Activated B cell treated with CpG ODN at 0.5 μM for 24 hours (primary cell): ENCODE measurements around the gene TECR. TPM values are rescaled to one million over a fixed set of nuclear protein-coding genes. Genes with fewer than 3 reads are reported as not detected.
"Not testable (repeated sequence)": the region's sequence is repeated elsewhere in the genome, so short reads cannot be mapped to it uniquely, and the experiment has no call there.

Source experiments
- ATAC-seq: fragments of 200-7000 bp; cut with Tn5 transposase; one replicate; pipeline ENCODE4 v1.10.0; 2021; ENCODE audit warnings: low read depth, mild to moderate bottlenecking, moderate library complexity
- CTCF ChIA-PET: fragments of 350-600 bp; sonication (Branson Sonifier 250); formaldehyde crosslinking; loops from one replicate; lab custom pipeline; 2021; ENCODE audit warnings: antibody characterized with exemption; lab: Charles Lee
- POLR2A ChIA-PET: fragments of 350-600 bp; sonication (Branson Sonifier 250); formaldehyde crosslinking; loops from one replicate; lab custom pipeline; 2021; ENCODE audit warnings: antibody characterized with exemption; lab: Charles Lee
- DNase-seq: peaks from one replicate; pipeline ENCODE4 v3.0.0; 2022
- H3K27ac Mint-ChIP-seq: one replicate; pipeline ENCODE4 v1.8.0; 2020; ENCODE audit warnings: mixed read lengths
- H3K27me3 Mint-ChIP-seq: one replicate; pipeline ENCODE4 v1.8.0; 2021; ENCODE audit warnings: mixed read lengths
- H3K36me3 Mint-ChIP-seq: one replicate; pipeline ENCODE4 v1.8.0; 2021; ENCODE audit warnings: low read depth, mixed read lengths
- H3K4me1 Mint-ChIP-seq: one replicate; pipeline ENCODE4 v1.8.0; 2021; ENCODE audit warnings: mixed read lengths
- H3K4me3 Mint-ChIP-seq: one replicate; pipeline ENCODE4 v1.8.0; 2020; ENCODE audit warnings: mild to moderate bottlenecking, mixed read lengths
- H3K9me3 Mint-ChIP-seq: one replicate; pipeline ENCODE4 v1.8.0; 2020; ENCODE audit warnings: mixed read lengths
- intact Hi-C: fragments of 100-400 bp; cut with micrococcal nuclease; formaldehyde crosslinking; loops from one replicate; pipeline ENCODE4 v1.15.1; 2024
- total RNA-seq: library from RNA; stranded (reverse); gene quantifications from 2 replicates; pipeline ENCODE4 v1.2.3, GENCODE V29; 2022
- TF ChIP-seq, protein P1 (sequence below): fragments of 200-600 bp; IDR thresholded peaks from one replicate; pipeline ENCODE4 v1.8.0; 2022; ENCODE audit warnings: antibody characterized with exemption, mild to moderate bottlenecking

Gene TECR
- total RNA-seq, 1 donor from 2014 or later = 58.6 TPM

DNA sequence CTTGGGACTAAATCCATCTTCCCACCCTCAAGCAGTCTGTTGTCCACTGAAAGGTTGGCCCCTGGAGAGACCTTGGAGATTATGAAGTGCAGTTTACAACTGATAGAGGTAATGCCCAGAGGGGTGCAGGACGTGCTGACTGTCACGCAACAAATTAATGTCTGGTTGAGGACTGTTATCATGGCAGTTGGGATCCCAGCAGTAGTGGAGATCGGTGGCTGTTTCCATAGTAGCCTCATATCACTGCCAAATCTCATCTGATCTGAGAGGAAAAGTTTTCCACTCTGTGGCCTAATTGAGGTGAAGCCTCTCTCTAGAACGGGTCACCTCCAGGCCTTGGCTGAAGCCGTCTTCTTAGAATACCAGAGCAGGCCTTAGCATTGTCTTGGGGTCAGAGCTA is 4.1 kb downstream of the TECR start:
- peaks cover 40% of the 10 kb centered on the region for H3K4me1 Mint-ChIP-seq
- H3K4me3 Mint-ChIP-seq = no peak overlapping the region
- intact Hi-C loops = no loop called here

DNA sequence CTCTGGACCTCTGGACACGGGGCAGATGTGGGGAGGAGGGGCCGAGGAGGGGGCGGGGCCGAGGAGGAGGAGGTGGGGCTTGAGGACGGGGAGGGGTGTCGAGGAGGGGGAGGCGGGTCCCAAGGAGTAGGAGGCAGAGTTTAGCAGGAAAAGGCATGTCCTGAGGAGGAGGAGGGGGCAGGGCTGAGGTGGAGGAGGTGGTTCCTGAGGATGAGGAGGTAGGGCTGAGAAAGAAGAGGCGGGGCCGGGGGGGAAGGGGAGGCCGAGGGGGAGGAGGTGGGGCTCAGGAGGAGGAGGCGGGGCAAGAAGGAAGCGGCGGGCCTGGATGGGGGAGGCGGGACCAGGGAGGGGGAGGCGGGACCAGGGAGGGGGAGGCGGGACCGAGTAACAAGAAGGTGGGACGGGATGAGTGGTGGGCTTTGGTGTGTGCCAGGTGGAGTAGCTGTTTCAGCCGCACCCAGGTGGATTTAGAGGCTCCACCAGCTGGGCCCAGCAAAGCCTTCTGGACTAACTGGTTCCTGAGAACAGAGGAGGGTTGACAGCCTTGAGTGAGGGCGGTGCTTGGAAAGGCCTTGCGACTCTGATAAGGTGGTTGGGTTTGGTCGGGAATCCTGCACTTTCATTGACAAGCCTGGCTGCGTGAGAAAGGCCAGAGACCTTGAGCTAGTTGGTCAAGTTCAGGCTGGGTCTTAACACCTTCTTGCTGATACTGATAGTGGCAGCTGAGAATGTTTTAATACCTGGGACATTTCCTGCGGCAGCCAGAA is 7.7 kb downstream of the TECR start:
- Mint-ChIP-seq H3K27ac (no peak overlapping the region), H3K4me1 (peaks cover 17% of the 10 kb centered on the region), H3K27me3 (no peaks in the 10 kb centered on the region), H3K4me3 (no peak overlapping the region), H3K36me3 (peaks cover 12% of the 10 kb centered on the region), H3K9me3 (no peaks in the 10 kb centered on the region)
- DNase-seq (no peak), ATAC-seq (peak; percentile 47)
- ChIA-PET POLR2A (interaction anchor here (0.5 to 2.0 kb wide), 2 partner anchors 19 to 406 kb away, joined by 3 to 6 read pairs; partner anchors contain the start of gene DNAJB1), CTCF (no interaction called here)
- TF ChIP-seq, protein P1, sequence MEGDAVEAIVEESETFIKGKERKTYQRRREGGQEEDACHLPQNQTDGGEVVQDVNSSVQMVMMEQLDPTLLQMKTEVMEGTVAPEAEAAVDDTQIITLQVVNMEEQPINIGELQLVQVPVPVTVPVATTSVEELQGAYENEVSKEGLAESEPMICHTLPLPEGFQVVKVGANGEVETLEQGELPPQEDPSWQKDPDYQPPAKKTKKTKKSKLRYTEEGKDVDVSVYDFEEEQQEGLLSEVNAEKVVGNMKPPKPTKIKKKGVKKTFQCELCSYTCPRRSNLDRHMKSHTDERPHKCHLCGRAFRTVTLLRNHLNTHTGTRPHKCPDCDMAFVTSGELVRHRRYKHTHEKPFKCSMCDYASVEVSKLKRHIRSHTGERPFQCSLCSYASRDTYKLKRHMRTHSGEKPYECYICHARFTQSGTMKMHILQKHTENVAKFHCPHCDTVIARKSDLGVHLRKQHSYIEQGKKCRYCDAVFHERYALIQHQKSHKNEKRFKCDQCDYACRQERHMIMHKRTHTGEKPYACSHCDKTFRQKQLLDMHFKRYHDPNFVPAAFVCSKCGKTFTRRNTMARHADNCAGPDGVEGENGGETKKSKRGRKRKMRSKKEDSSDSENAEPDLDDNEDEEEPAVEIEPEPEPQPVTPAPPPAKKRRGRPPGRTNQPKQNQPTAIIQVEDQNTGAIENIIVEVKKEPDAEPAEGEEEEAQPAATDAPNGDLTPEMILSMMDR = no peak
- intact Hi-C loops = no loop called here

More for the DNA sequence above, 4.1 kb downstream of the TECR start:
- no peaks in the 10 kb centered on the region for H3K9me3 Mint-ChIP-seq
- H3K36me3 Mint-ChIP-seq = peaks cover 8% of the 10 kb centered on the region
- ATAC-seq = no peak
- ChIA-PET POLR2A (interaction anchor here (1.6 kb wide), 1 partner anchor 15 kb away, joined by 4 read pairs; the partner anchor contains the start of gene DNAJB1), CTCF (interaction anchor here (1.2 to 1.3 kb wide), 2 partner anchors 17 to 24 kb away, joined by 3 to 4 read pairs; no protein-coding TSS in a partner anchor)
- no peaks in the 10 kb centered on the region for H3K27me3 Mint-ChIP-seq
- no peak overlapping the region for H3K27ac Mint-ChIP-seq
- no peak for DNase-seq
- TF ChIP-seq, protein P1 = no peak

DNA sequence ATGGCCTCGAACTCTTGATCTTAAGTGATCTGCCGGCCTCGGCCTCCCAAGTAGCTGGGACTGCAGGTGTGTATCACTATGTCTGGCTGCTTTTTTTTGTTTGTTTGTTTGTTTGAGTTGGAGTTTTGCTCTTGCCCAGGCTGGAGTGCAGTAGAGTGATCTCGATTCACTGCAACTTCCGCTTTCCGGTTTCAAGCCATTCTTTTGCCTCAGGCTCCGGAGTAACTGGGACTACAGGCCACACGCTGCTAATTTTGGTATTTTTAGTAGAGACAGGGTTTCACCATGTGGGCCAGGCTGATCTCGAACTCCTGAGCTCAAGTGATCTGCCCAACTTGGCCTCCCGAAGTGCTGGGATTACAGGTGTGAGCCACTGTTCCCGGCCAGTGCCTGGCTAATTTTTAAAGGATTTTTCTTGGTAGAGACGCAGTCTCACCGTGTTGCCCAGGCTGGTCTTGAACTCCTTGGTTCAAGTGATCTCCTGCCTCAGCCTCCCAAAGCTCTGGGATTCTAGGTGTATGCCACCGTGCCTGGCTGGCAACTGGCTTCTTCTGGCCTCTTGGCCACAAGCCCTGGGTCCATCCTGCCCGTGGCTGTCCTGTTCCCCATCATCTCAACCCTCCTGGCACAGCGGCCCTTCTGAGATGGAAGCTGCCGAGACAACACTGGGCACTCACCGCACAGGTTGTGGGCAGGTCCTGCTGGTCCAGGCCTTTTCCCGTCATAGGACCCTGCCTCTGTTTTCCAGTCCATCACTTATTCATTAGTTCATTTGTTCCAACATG is 11.5 kb downstream of the TECR start:
- intact Hi-C loops = no loop called here
- TF ChIP-seq, protein P1 = no peak
- Mint-ChIP-seq H3K36me3 (peaks cover 10% of the 10 kb centered on the region), H3K27ac (no peak overlapping the region), H3K4me1 (peaks cover 20% of the 10 kb centered on the region), H3K4me3 (no peak overlapping the region), H3K27me3 (no peaks in the 10 kb centered on the region), H3K9me3 (no peaks in the 10 kb centered on the region)
- no peak for DNase-seq
- CTCF ChIA-PET = no interaction called here
- ATAC-seq = no peak
- POLR2A ChIA-PET = interaction anchor here (0.9 kb wide), 1 partner anchor 23 kb away, joined by 3 read pairs; no protein-coding TSS in a partner anchor

- H3K27me3 Mint-ChIP-seq, DNase-seq, intact Hi-C loops, H3K9me3 Mint-ChIP-seq, H3K27ac Mint-ChIP-seq, ATAC-seq, CTCF ChIA-PET, H3K4me3 Mint-ChIP-seq: not testable (repeated sequence)
- Mint-ChIP-seq H3K36me3 (peaks cover 10% of the 10 kb centered on the region), H3K4me1 (peaks cover 19% of the 10 kb centered on the region)
- POLR2A ChIA-PET = interaction anchor here (0.7 to 1.0 kb wide), 3 partner anchors 24 to 1748 kb away, joined by 3 to 5 read pairs (median 4); partner anchors contain the start of gene DNAJB1
Observed at GRCh38 chr19:14541979-14542378, 12.6 kb downstream of the TECR start.

DNA sequence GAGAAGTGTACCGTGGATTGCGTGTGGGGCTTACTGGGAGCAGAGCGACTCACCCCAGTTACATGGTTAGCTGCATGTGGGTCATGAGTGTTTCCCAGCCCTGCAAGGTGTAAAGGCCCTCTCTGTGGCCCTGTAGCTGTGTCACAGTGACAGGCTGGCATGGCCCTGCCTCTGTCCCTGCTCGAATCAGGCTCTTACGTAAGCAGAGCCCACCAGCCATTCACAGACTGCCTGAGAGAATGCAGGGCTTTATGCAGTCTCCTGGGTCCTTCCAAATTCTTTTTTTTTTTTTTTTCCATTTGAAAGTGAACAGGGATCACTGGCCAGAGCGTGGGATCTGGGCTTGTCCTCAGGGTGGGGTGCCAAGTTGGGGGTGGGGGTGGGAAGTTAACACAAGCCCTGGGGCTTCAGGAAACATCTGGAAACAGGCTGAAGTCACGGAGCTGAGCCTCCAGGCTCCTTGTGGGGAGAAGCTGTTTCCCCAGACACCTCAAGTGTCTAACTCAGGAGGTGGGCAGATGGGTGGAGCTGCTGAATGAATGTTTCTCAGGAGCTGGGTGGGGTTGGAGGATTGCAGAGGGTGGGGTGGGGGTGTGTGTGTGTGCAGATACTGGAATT is 13.4 kb downstream of the TECR start:
- TF ChIP-seq, protein P1 = no peak
- Mint-ChIP-seq H3K27ac (no peak overlapping the region), H3K27me3 (no peaks in the 10 kb centered on the region), H3K4me3 (no peak overlapping the region), H3K9me3 (no peaks in the 10 kb centered on the region), H3K4me1 (peaks cover 14% of the 10 kb centered on the region), H3K36me3 (peaks cover 10% of the 10 kb centered on the region)
- ATAC-seq = peak; percentile 45
- no peak for DNase-seq
- intact Hi-C loops = no loop called here
- CTCF ChIA-PET = no interaction called here
- POLR2A ChIA-PET = interaction anchor here (0.7 to 1.0 kb wide), 3 partner anchors 25 to 1749 kb away, joined by 3 to 5 read pairs (median 4); partner anchors contain the start of gene DNAJB1
